GM12864 (cell line): ENCODE results near the gene PTGS2.
A peak's percentile ranks its signal among the peaks of the same experiment; 100 is the strongest.

ENCODE experiments used
- DNase-seq: peaks from one replicate; pipeline ENCODE4 v3.0.0-alpha.2; 2011; ENCODE audit warnings: low read depth
- H3K4me3 ChIP-seq: 2 replicates; pipeline ENCODE4 v1.5.1; 2011; ENCODE audit warnings: mild to moderate bottlenecking, low read depth, low read length, control low read depth
- CTCF ChIP-seq: IDR thresholded peaks from 2 replicates; pipeline ENCODE4 v1.5.1; 2011; ENCODE audit warnings: low read depth, mild to moderate bottlenecking, moderate library complexity, low read length, control low read depth, inconsistent platforms; ENCODE audit errors: missing control alignments

PTGS2 gene

GRCh38 chr1:186680245-186681061 lies at the start of gene PTGS2:
Gene PTGS2, minus strand, starts transcription at chr1:186680423. Its CDS starts 133 bp downstream, at chr1:186680290.
- DNase-seq, result peak; percentile 25
- peak; percentile 36 for TF ChIP-seq CTCF
- peak within 1 kb of the TSS; percentile 58 for H3K4me3 ChIP-seq

DNA sequence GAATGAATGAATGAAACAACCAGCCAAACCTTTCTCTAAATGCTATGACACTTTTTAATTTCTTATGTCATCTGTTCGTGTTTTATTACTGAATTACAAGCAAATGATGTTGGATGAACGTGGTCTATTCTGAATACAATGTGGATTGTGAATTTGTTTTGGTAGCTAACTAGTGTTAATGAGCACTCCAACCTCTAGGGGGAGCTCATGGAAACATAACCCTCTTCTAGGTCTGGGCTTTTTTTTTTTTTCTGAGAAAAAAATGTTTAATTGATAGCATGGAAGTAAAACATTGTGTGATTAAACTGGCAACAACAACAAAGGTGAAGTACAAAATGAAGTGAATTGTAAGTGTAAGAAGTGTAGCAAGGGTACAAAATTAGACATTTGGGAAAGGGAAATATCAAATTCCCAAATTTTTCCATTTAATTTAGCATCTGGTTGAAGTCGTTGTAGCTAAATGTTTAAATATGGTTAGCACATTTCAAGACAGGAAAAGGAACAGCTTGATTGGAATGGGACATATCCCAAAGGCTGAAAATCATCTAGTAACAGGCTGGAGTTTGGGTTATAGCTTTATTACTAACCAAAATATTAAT lies 42.6 kb upstream of the PTGS2 start:
- no peak overlapping the region for H3K4me3 ChIP-seq
- peak; percentile 33 for DNase-seq
- peak; percentile 63 for TF ChIP-seq CTCF

DNA sequence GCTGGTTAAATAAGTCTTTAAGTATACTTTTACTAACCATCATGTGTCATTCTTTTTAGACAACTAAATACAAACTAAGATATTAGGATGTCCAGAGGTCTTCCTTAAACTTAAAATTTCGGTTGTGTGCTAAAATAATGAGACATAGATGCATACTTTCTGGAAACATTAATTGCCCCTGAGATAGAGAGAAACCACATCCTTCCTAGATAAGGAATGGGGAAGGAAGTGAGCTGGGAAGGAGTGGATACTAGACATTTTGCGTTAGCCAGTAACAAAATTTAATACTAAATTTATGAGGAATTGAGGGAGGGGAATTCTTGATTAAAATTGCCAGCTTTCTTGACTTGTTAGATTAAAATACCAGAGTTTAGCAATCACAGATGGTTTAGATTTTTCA lies 37.1 kb upstream of the PTGS2 start:
- H3K4me3 ChIP-seq, result no peak overlapping the region
- TF ChIP-seq CTCF, result no peak
- DNase-seq, result no peak

DNA sequence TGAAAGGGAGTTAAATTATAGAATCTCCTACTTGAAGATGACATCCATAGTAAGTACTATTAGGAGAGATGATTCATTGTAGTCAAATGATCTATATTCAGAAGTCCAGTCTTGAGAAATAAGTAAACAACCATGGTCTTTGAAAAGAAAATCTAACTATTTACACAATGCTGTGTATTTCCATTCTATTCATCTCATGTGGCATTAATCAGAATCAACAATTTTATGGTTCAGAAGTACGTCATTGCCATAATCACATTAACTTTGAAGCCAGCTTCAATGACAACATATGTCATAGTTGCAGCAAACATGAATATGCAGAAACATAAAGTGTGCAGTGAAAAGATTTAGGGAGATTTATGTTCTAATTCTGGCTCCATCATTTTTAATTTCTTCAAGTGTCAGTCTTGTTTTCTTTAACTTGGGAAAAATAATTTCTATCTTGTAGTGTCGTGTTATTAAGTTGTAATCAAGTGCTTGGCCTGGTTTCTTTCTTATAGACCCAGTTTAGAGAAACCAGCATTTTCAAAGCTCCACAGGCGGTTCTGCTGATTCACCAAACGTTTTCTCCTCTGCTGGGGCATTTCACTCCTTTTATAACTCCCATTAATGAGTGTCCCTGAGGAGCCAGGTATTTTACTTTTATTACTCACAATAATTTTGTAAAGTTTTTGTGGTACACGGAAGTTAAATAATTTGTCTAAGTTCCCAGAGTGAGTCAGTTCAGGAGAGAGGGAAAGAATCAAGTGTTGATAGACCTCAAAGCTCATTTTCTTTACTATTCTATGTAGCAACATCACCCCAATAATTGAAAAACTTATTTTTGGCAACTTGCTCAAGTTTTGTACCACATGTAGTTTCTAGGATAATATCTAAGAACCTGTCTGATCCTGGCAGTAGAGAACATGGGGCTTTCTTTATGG lies 35.9 kb upstream of the PTGS2 start:
- no peak overlapping the region for H3K4me3 ChIP-seq
- no peak for DNase-seq
- no peak for TF ChIP-seq CTCF

DNA sequence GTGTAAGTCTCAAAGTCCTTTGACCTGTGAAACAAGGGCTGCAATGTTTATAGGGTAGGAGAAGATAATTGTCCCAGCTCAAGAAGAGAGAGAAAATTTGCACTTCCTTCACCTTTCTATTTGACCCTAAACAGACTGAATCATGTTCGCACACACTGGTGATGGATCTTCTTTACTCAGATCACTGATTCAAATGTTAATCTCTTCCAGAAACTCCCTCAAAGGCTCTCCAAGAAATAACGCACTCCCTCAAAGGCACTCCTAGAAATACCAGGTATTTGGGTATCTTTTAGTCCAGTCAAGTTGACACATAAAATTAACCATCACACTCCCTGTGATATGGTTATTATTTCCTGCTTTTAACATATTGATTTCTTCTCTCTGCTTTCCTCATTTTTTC lies 30.5 kb upstream of the PTGS2 start:
- TF ChIP-seq CTCF, result no peak
- H3K4me3 ChIP-seq, result no peak overlapping the region
- DNase-seq, result no peak

GRCh38 chr1:186708694-186709097 lies 28.5 kb upstream of the PTGS2 start:
- DNase-seq, result no peak
- TF ChIP-seq CTCF, result no peak
- no peak overlapping the region for H3K4me3 ChIP-seq
